A549 (cell line): Measurements from ENCODE around the gene BICRA. TPM values are rescaled to one million over a fixed set of nuclear protein-coding genes. Genes with fewer than 3 reads are reported as not detected.

Experiments used
- ATAC-seq, 2 experiments: fragments of 200-7000 bp in 1 of 2; fragments of >200 bp in 1 of 2; cut with Nextera tagmentation in 1 of 2; cut with Tn5 transposase in 1 of 2; 3 replicates each; pipeline versions ENCODE4 v1.8.0 to v1.9.1; 2018 to 2020; ENCODE audit warnings: mild to moderate bottlenecking in 1 of 2, moderate library complexity in 1 of 2
- CTCF ChIA-PET: fragments of 300-600 bp; sonication (Branson Sonifier 250); formaldehyde crosslinking; extraction: SDS; loops from one replicate; lab custom pipeline; 2021; ENCODE audit warnings: antibody characterized with exemption, inconsistent platforms; lab: Yijun Ruan, JAX
- POLR2A ChIA-PET: fragments of 350-600 bp; formaldehyde crosslinking; extraction: SDS; loops from one replicate; lab custom pipeline; 2021; ENCODE audit warnings: antibody characterized with exemption, inconsistent platforms; lab: Yijun Ruan, JAX
- DNase-seq, 2 experiments: peaks; one replicate each; pipeline versions ENCODE4 v3.0.0 to v3.0.0-alpha.2; 2011 to 2016; ENCODE audit warnings: low read depth in 1 of 2, low spot score in 1 of 2
- FAIRE-seq: peaks from 2 replicates; lab custom pipeline; 2011; peaks lifted over from hg19 to GRCh38; lab: Jason Lieb, UNC
- H3K27ac ChIP-seq, 2 experiments: fragments of >200 bp; sonication (Bioruptor Twin); formaldehyde crosslinking; 3 replicates each; pipeline ENCODE4 v1.5.1; 2016 to 2017
- H3K4me1 ChIP-seq: fragments of >200 bp; sonication (Bioruptor Twin); formaldehyde crosslinking; 3 replicates; pipeline ENCODE4 v1.6.1; 2016
- H3K4me2 ChIP-seq: fragments of >200 bp; sonication (Bioruptor Twin); formaldehyde crosslinking; 3 replicates; pipeline ENCODE4 v1.6.1; 2016
- H3K4me3 ChIP-seq: fragments of >200 bp; sonication (Bioruptor Twin); formaldehyde crosslinking; 3 replicates; pipeline ENCODE4 v1.5.1; 2016
- H3K9me3 ChIP-seq: fragments of >200 bp; sonication (Bioruptor Twin); formaldehyde crosslinking; 3 replicates; pipeline ENCODE4 v1.6.1; 2016
- CBX2 ChIP-seq: fragments of 200-600 bp; sonication (generic); IDR thresholded peaks from 2 replicates; pipeline ENCODE4 v1.6.1; 2016; ENCODE audit warnings: low read depth, mild to moderate bottlenecking, borderline replicate concordance
- CBX8 ChIP-seq: fragments of 200-600 bp; sonication (generic); IDR thresholded peaks from 2 replicates; pipeline ENCODE4 v1.6.1; 2016
- CHD2 ChIP-seq: fragments of 150-350 bp; IDR thresholded peaks from 2 replicates; pipeline ENCODE4 v1.6.1; 2014; ENCODE audit warnings: low read length; ENCODE audit not compliant: partially characterized antibody
- CHD4 ChIP-seq: fragments of 200-600 bp; sonication (generic); IDR thresholded peaks from 2 replicates; pipeline ENCODE4 v1.6.1; 2016; ENCODE audit warnings: antibody characterized with exemption, mild to moderate bottlenecking, borderline replicate concordance
- ESRRA ChIP-seq: fragments of 150-350 bp; IDR thresholded peaks from 2 replicates; pipeline ENCODE4 v1.6.1; 2014; ENCODE audit warnings: mild to moderate bottlenecking, low read length, borderline replicate concordance
- FOSB ChIP-seq: fragments of 250-450 bp; sonication (Bioruptor Pico); IDR thresholded peaks from 2 replicates; pipeline ENCODE4 v1.5.0; 2020; ENCODE audit warnings: mild to moderate bottlenecking, moderate library complexity
- FOXS1 ChIP-seq: fragments of 250-450 bp; sonication (Bioruptor Pico); IDR thresholded peaks from 2 replicates; pipeline ENCODE4 v1.5.0; 2020; ENCODE audit warnings: mild to moderate bottlenecking, moderate library complexity
- HEYL ChIP-seq: fragments of 250-450 bp; sonication (Bioruptor Pico); IDR thresholded peaks from 2 replicates; pipeline ENCODE4 v1.8.0; 2021; ENCODE audit warnings: mild to moderate bottlenecking, moderate library complexity
- HOXA7 ChIP-seq: fragments of 250-450 bp; sonication (Bioruptor Pico); IDR thresholded peaks from 2 replicates; pipeline ENCODE4 v1.5.0; 2020; ENCODE audit warnings: mild to moderate bottlenecking, moderate library complexity
- HOXB13 ChIP-seq: fragments of 250-450 bp; sonication (Bioruptor Pico); IDR thresholded peaks from 2 replicates; pipeline ENCODE4 v1.5.0; 2020; ENCODE audit warnings: low read depth, mild to moderate bottlenecking, moderate library complexity
- MYC ChIP-seq: IDR thresholded peaks from 2 replicates; pipeline ENCODE4 v1.6.1; 2012; ENCODE audit warnings: mild to moderate bottlenecking, inconsistent platforms, low read length, improper control_type of control experiment, borderline replicate concordance
- NFE2L2 ChIP-seq: fragments of 150-350 bp; conservative IDR thresholded peaks from 2 replicates; pipeline ENCODE4 v1.6.1; 2014; ENCODE audit warnings: low read length
- NR3C1 ChIP-seq: fragments of >200 bp; sonication (Bioruptor Twin); formaldehyde crosslinking; IDR thresholded peaks from 3 replicates; pipeline ENCODE4 v1.6.1; 2017
- POLR2A ChIP-seq: IDR thresholded peaks from 2 replicates; pipeline ENCODE4 v1.6.1; 2012; ENCODE audit warnings: mild to moderate bottlenecking, low read length
- POLR2AphosphoS2 ChIP-seq: conservative IDR thresholded peaks from 2 replicates; pipeline ENCODE4 v1.6.1; 2012; ENCODE audit warnings: low read length, improper control_type of control experiment, inconsistent platforms
- RARB ChIP-seq: fragments of 250-450 bp; sonication (Bioruptor Pico); IDR thresholded peaks from 2 replicates; pipeline ENCODE4 v1.8.0; 2021; ENCODE audit warnings: mild to moderate bottlenecking, moderate library complexity
- RFX5 ChIP-seq: fragments of 450-650 bp; IDR thresholded peaks from 2 replicates; pipeline ENCODE4 v1.7.1; 2014; ENCODE audit warnings: antibody characterized with exemption, mild to moderate bottlenecking, moderate library complexity
- ZNF302 ChIP-seq: fragments of 250-450 bp; sonication (Bioruptor Pico); IDR thresholded peaks from 2 replicates; pipeline ENCODE4 v1.9.0; 2021; ENCODE audit warnings: inconsistent platforms, mild to moderate bottlenecking, moderate library complexity
- WGBS: methylation state at CpG from one replicate; pipeline ENCODE4 v1.1.6; 2017; ENCODE audit errors: missing lambda C conversion rate; 5-methylcytosine and 5-hydroxymethylcytosine counted together
- polyA plus RNA-seq, 4 experiments: library from polyadenylated mRNA; depleted of rRNA in 3 of 4; stranded (reverse); fragments of >200 nt; fragmentation: RNase III in 1 of 4; extraction: RNeasy Plus Mini Kit Qiagen cat#74134 plus additional on column Dnase treatment in 1 of 4; gene quantifications; 2 replicates in 3 of 4; 3 replicates in 1 of 4; pipeline ENCODE4 v1.2.3, GENCODE V29; 2011 to 2017
- TF ChIP-seq, protein P1 (sequence below): fragments of >200 bp; sonication (Bioruptor Twin); formaldehyde crosslinking; IDR thresholded peaks from 3 replicates; pipeline ENCODE4 v1.6.1; 2016
- TF ChIP-seq, protein P2 (sequence below): IDR thresholded peaks from 2 replicates; pipeline ENCODE4 v1.6.1; 2012
- TF ChIP-seq, protein P3 (sequence below): fragments of >200 bp; sonication (Bioruptor Twin); formaldehyde crosslinking; IDR thresholded peaks from 2 replicates; pipeline ENCODE4 v1.6.1; 2016
- TF ChIP-seq, protein P4 (sequence below): fragments of 450-650 bp; IDR thresholded peaks from 2 replicates; pipeline ENCODE4 v1.6.1; 2014; ENCODE audit warnings: antibody characterized with exemption
- TF ChIP-seq, protein P5 (sequence below): fragments of 200-600 bp; sonication (generic); IDR thresholded peaks from 2 replicates; pipeline ENCODE4 v1.6.1; 2016; ENCODE audit warnings: antibody characterized with exemption, mild to moderate bottlenecking, moderate library complexity

Gene BICRA
- polyA plus RNA-seq, 2 of the 4 experiments (the other 2 are of a cell fraction), result 0.83 to 12.4 TPM

DNA sequence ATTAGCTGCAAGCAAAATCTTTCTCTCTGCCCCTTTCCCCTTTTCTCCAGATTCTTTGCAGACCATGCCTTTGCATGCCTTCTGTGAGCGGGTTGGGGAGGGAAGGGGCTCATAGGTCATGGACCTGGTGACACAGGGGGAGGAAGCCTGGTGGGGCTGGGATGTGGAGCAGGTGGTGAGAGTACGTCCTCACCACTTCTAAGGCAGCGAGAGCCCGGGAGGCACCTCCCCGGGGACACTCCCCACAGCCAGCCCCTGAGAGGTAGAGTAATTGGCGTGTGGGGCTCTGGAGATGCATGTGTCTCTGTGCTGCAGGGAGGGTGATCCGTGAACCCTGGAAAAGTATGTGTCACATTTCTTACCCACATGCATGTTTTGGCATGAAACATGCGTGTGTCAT lies 61.8 kb downstream of the BICRA start:
- CTCF ChIA-PET, result interaction anchor here (0.9 to 1.8 kb wide), 5 partner anchors 14 to 187 kb away, joined by 3 to 7 read pairs (median 3); partner anchors contain the start of gene KPTN

DNA sequence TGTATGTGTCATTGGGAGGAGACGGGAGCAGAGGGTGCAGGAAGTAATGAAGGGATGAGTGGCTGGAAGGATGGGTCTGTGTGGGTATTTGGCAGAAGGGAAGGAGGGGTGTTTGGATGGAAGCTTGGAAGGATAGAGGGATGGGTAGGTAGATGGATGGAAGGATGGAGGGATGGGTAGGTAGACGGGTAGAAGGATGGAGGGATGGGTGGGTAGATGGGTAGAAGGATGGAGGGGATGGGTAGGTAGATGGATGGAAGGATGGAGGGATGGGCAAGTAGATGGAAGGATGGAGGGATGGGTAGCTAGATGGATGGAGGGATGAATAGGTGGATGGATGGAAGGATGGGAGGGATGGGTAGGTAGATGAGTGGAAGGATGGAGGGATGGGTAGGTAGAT lies 62.6 kb downstream of the BICRA start:
- TF ChIP-seq CHD4, result no peak
- TF ChIP-seq CBX8, result no peak
- no peak for TF ChIP-seq NR3C1
- no peak for TF ChIP-seq FOSB (CRISPR knock-in tag)
- TF ChIP-seq, protein P1, sequence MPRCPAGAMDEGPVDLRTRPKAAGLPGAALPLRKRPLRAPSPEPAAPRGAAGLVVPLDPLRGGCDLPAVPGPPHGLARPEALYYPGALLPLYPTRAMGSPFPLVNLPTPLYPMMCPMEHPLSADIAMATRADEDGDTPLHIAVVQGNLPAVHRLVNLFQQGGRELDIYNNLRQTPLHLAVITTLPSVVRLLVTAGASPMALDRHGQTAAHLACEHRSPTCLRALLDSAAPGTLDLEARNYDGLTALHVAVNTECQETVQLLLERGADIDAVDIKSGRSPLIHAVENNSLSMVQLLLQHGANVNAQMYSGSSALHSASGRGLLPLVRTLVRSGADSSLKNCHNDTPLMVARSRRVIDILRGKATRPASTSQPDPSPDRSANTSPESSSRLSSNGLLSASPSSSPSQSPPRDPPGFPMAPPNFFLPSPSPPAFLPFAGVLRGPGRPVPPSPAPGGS, result no peak
- H3K9me3 ChIP-seq, result no peaks in the 10 kb centered on the region
- H3K4me3 ChIP-seq, result no peak overlapping the region
- WGBS, result 97% methylated on average over 2 of the region's 2 CpGs
- DNase-seq, result no peak
- no peak for FAIRE-seq
- H3K4me2 ChIP-seq, result no peak overlapping the region
- peaks cover 21% of the 10 kb centered on the region for H3K4me1 ChIP-seq
- ChIA-PET CTCF (interaction anchor here (0.9 to 1.8 kb wide), 4 partner anchors 14 to 188 kb away, joined by 3 to 7 read pairs (median 3); partner anchors contain the start of gene KPTN), POLR2A (no interaction called here)
- no peak overlapping the region for H3K27ac ChIP-seq
- no peak for ATAC-seq

More for the DNA sequence above, 61.8 kb downstream of the BICRA start:
- DNase-seq (no peak), FAIRE-seq (no peak), ATAC-seq (no peak)
- POLR2A ChIA-PET, result no interaction called here
- Histone ChIP-seq H3K4me3 (no peak overlapping the region), H3K4me1 (peaks cover 29% of the 10 kb centered on the region), H3K27ac (no peak overlapping the region), H3K4me2 (no peak overlapping the region), H3K9me3 (no peaks in the 10 kb centered on the region)
- TF ChIP-seq HEYL (CRISPR knock-in tag), result no peak
- 97% methylated on average over 8 of the region's 8 CpGs for WGBS

DNA sequence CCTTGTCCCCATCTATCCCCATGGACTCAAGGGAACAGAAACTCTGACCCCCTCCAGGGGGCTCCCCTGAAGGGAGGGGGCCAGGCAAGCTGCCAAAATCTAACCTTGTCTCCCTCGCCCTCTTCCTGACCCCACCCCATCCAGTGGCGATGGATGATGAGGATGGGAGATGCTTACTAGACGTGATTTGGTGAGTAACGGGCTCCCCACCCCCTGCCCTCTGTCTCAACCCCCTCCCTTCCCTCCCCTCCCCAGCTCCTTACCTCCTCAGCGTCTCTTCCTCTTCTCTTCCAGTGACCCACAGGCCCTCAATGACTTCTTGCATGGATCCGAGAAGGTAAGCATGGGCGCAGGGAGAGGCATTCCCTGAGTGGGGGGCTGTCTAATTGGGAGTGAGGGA lies 64.5 kb downstream of the BICRA start:
- no peak for TF ChIP-seq NR3C1
- TF ChIP-seq POLR2AphosphoS2, result no peak
- TF ChIP-seq ZNF302 (CRISPR knock-in tag), result no peak
- TF ChIP-seq CHD2, result no peak
- TF ChIP-seq HOXB13 (CRISPR knock-in tag), result no peak
- TF ChIP-seq, protein P2, sequence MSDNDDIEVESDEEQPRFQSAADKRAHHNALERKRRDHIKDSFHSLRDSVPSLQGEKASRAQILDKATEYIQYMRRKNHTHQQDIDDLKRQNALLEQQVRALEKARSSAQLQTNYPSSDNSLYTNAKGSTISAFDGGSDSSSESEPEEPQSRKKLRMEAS, result no peak
- TF ChIP-seq, protein P3, sequence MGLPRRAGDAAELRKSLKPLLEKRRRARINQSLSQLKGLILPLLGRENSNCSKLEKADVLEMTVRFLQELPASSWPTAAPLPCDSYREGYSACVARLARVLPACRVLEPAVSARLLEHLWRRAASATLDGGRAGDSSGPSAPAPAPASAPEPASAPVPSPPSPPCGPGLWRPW, result no peak
- TF ChIP-seq RARB (CRISPR knock-in tag), result no peak
- no peak for TF ChIP-seq NFE2L2
- TF ChIP-seq CBX2, result no peak
- TF ChIP-seq, protein P4, sequence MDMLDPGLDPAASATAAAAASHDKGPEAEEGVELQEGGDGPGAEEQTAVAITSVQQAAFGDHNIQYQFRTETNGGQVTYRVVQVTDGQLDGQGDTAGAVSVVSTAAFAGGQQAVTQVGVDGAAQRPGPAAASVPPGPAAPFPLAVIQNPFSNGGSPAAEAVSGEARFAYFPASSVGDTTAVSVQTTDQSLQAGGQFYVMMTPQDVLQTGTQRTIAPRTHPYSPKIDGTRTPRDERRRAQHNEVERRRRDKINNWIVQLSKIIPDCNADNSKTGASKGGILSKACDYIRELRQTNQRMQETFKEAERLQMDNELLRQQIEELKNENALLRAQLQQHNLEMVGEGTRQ, result no peak
- TF ChIP-seq, all 56 proteins: peak for 0
- H3K9me3 ChIP-seq, result no peaks in the 10 kb centered on the region
- ChIA-PET POLR2A (no interaction called here), CTCF (interaction anchor here (0.6 to 1.2 kb wide), 2 partner anchors 18 to 20 kb away, joined by 3 read pairs; no protein-coding TSS in a partner anchor)
- H3K27ac ChIP-seq, result no peak overlapping the region
- DNase-seq (no peak), FAIRE-seq (no peak), ATAC-seq (no peak)
- peaks cover 2% of the 10 kb centered on the region; the same call in 1 of the 3 replicates for H3K4me1 ChIP-seq
- H3K4me2 ChIP-seq, result no peak overlapping the region
- 97% methylated on average over 7 of the region's 7 CpGs for WGBS
- no peak overlapping the region for H3K4me3 ChIP-seq

DNA sequence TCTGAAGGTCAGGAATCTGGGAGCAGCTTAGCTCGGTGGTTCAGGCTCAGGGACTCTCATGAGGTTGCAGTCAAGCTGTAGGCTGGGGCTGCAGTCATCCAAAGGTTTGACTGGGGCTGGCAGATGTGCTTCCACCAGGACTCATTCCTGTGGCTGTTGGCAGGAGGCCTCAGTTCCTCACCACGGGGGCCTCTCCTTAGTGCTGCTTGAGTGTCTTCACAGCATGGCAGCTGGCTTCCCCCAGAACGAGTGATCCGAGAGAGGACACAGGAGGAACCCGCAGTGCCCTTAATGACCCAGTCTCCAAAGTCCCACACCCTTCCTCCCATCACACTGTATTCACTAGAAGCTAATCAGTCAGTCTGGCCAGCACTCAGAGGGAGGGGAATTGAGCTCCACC lies 65.6 kb downstream of the BICRA start:
- ChIA-PET CTCF (interaction anchor here (0.8 to 1.7 kb wide), 6 partner anchors 14 to 191 kb away, joined by 3 to 5 read pairs (median 3); partner anchors contain the start of genes EHD2 and KPTN), POLR2A (no interaction called here)
- no peak overlapping the region for H3K4me3 ChIP-seq
- H3K4me1 ChIP-seq, result no peaks in the 10 kb centered on the region
- FAIRE-seq (no peak), ATAC-seq (no peak), DNase-seq (no peak)
- H3K27ac ChIP-seq, result no peak overlapping the region
- H3K4me2 ChIP-seq, result no peak overlapping the region
- 92% methylated on average over 5 of the region's 5 CpGs for WGBS
- H3K9me3 ChIP-seq, result no peaks in the 10 kb centered on the region
- TF ChIP-seq HOXA7 (no peak), HOXB13 (CRISPR knock-in tag) (no peak), HEYL (CRISPR knock-in tag) (no peak), FOXS1 (no peak), ESRRA (no peak), CBX8 (no peak), MYC (no peak), RFX5 (no peak), POLR2A (no peak)
- TF ChIP-seq, protein P1, result no peak
- TF ChIP-seq, protein P5, sequence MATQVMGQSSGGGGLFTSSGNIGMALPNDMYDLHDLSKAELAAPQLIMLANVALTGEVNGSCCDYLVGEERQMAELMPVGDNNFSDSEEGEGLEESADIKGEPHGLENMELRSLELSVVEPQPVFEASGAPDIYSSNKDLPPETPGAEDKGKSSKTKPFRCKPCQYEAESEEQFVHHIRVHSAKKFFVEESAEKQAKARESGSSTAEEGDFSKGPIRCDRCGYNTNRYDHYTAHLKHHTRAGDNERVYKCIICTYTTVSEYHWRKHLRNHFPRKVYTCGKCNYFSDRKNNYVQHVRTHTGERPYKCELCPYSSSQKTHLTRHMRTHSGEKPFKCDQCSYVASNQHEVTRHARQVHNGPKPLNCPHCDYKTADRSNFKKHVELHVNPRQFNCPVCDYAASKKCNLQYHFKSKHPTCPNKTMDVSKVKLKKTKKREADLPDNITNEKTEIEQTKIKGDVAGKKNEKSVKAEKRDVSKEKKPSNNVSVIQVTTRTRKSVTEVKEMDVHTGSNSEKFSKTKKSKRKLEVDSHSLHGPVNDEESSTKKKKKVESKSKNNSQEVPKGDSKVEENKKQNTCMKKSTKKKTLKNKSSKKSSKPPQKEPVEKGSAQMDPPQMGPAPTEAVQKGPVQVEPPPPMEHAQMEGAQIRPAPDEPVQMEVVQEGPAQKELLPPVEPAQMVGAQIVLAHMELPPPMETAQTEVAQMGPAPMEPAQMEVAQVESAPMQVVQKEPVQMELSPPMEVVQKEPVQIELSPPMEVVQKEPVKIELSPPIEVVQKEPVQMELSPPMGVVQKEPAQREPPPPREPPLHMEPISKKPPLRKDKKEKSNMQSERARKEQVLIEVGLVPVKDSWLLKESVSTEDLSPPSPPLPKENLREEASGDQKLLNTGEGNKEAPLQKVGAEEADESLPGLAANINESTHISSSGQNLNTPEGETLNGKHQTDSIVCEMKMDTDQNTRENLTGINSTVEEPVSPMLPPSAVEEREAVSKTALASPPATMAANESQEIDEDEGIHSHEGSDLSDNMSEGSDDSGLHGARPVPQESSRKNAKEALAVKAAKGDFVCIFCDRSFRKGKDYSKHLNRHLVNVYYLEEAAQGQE, result no peak
- TF ChIP-seq, protein P2, result no peak
